Liver (tissue), 9 donors: Measurements from ENCODE around the gene ITPK1. TPM values are rescaled to one million over a fixed set of nuclear protein-coding genes. Genes with fewer than 3 reads are reported as not detected.

Experiments used
- DNase-seq: peaks from one replicate; pipeline ENCODE4 v3.0.0-alpha.2; 2017; ENCODE audit warnings: low spot score
- H3K27ac ChIP-seq, 2 donors: one replicate each; pipeline ENCODE4 v1.7.0; 2013; ENCODE audit warnings: inconsistent platforms in 2 of 2, low read length in 2 of 2, control low read depth in 1 of 2, low read depth in 1 of 2, mild to moderate bottlenecking in 1 of 2
- H3K27me3 ChIP-seq, 4 donors: one replicate each; pipeline versions ENCODE4 v1.6.1 to v1.7.0; 2013; ENCODE audit warnings: low read length in 3 of 4, inconsistent platforms in 1 of 4, mild to moderate bottlenecking in 1 of 4, moderate library complexity in 1 of 4; ENCODE audit not compliant: control insufficient read depth in 4 of 4, insufficient read depth in 4 of 4
- H3K36me3 ChIP-seq, 4 donors: one replicate each; pipeline versions ENCODE4 v1.6.1 to v1.7.0; 2013; ENCODE audit warnings: low read length in 3 of 4, mild to moderate bottlenecking in 3 of 4, low read depth in 1 of 4, moderate library complexity in 1 of 4; ENCODE audit not compliant: control insufficient read depth in 4 of 4, insufficient read depth in 3 of 4
- H3K4me1 ChIP-seq, 4 donors: one replicate each; pipeline versions ENCODE4 v1.6.1 to v1.7.0; 2013; ENCODE audit warnings: low read length in 3 of 4, mild to moderate bottlenecking in 3 of 4, moderate library complexity in 1 of 4; ENCODE audit not compliant: control insufficient read depth in 4 of 4, insufficient read depth in 4 of 4
- H3K4me3 ChIP-seq, 3 donors: one replicate each; pipeline versions ENCODE4 v1.6.1 to v1.7.0; 2013; ENCODE audit warnings: low read length in 3 of 3, control low read depth in 1 of 3, low read depth in 1 of 3, mild to moderate bottlenecking in 1 of 3
- H3K9ac ChIP-seq, 2 donors: one replicate each; pipeline ENCODE4 v1.7.0; 2013; ENCODE audit warnings: low read length in 2 of 2, mild to moderate bottlenecking in 2 of 2, moderate library complexity in 2 of 2, control low read depth in 1 of 2, low read depth in 1 of 2
- H3K9me3 ChIP-seq, 4 donors: one replicate each; pipeline versions ENCODE4 v1.6.1 to v1.7.0; 2013; ENCODE audit warnings: low read length in 3 of 4; ENCODE audit not compliant: control insufficient read depth in 4 of 4
- EGR1 ChIP-seq, 2 donors: IDR thresholded peaks; 2 replicates each; pipeline ENCODE4 v1.6.1; 2016 to 2018; ENCODE audit warnings: antibody characterized with exemption in 2 of 2, low read depth in 2 of 2
- FOXA1 ChIP-seq: IDR thresholded peaks from 2 replicates; pipeline ENCODE4 v1.6.1; 2016; ENCODE audit warnings: antibody characterized with exemption
- FOXA2 ChIP-seq: IDR thresholded peaks from 2 replicates; pipeline ENCODE4 v1.6.1; 2016; ENCODE audit warnings: antibody characterized with exemption
- GABPA ChIP-seq, 2 donors: IDR thresholded peaks in 1 of 2; conservative IDR thresholded peaks in 1 of 2; 2 replicates each; pipeline ENCODE4 v1.6.1; 2016; ENCODE audit warnings: antibody characterized with exemption in 2 of 2, mild to moderate bottlenecking in 1 of 2, moderate library complexity in 1 of 2
- HNF4G ChIP-seq: IDR thresholded peaks from 2 replicates; pipeline ENCODE4 v1.6.1; 2016; ENCODE audit warnings: antibody characterized with exemption
- JUND ChIP-seq, 2 donors: IDR thresholded peaks; 2 replicates each; pipeline ENCODE4 v1.6.1; 2016; ENCODE audit warnings: antibody characterized with exemption in 2 of 2
- NR2F2 ChIP-seq: IDR thresholded peaks from 2 replicates; pipeline ENCODE4 v1.6.1; 2016; ENCODE audit warnings: antibody characterized with exemption
- RAD21 ChIP-seq, 2 donors: IDR thresholded peaks; 2 replicates each; pipeline ENCODE4 v1.6.1; 2016; ENCODE audit warnings: antibody characterized with exemption in 2 of 2, mild to moderate bottlenecking in 2 of 2
- RXRA ChIP-seq, 2 donors: IDR thresholded peaks; 2 replicates each; pipeline ENCODE4 v1.6.1; 2017 to 2018; ENCODE audit warnings: antibody characterized with exemption in 2 of 2, mild to moderate bottlenecking in 1 of 2
- SP1 ChIP-seq: IDR thresholded peaks from 2 replicates; pipeline ENCODE4 v1.6.1; 2018; ENCODE audit warnings: antibody characterized with exemption, mild to moderate bottlenecking
- TAF1 ChIP-seq: conservative IDR thresholded peaks from 2 replicates; pipeline ENCODE4 v1.6.1; 2016; ENCODE audit warnings: antibody characterized with exemption, mild to moderate bottlenecking
- YY1 ChIP-seq: IDR thresholded peaks from 2 replicates; pipeline ENCODE4 v1.6.1; 2016; ENCODE audit warnings: antibody characterized with exemption, mild to moderate bottlenecking
- WGBS: extraction: QIAGEN DNeasy Blood & Tissue Kit; methylation state at CpG from one replicate; pipeline ENCODE4 v1.1.7; 2013; 5-methylcytosine and 5-hydroxymethylcytosine counted together
- polyA plus RNA-seq, 2 donors: library from polyadenylated mRNA; stranded (reverse) in 1 of 2; unstranded in 1 of 2; fragments of 200-250 nt in 1 of 2; fragments of >200 nt in 1 of 2; fragmentation: Nextera tagmentation in 1 of 2; extraction: Ambion mirVana in 1 of 2; gene quantifications; one replicate each; pipeline versions ENCODE4 v1.2.1 to v1.2.3, GENCODE V29; 2013 to 2015
- total RNA-seq, 2 donors: library from RNA; depleted of rRNA; stranded (reverse); fragments of >200 nt; gene quantifications; one replicate each; pipeline ENCODE4 v1.2.3, GENCODE V29; 2014
- TF ChIP-seq, protein P1 (sequence below): IDR thresholded peaks from 2 replicates; pipeline ENCODE4 v1.6.1; 2016; ENCODE audit warnings: antibody characterized with exemption
- TF ChIP-seq, protein P2 (sequence below): IDR thresholded peaks from 2 replicates; pipeline ENCODE4 v1.6.1; 2016; ENCODE audit warnings: antibody characterized with exemption
- TF ChIP-seq, protein P3 (sequence below): IDR thresholded peaks from 2 replicates; pipeline ENCODE4 v1.6.1; 2016; ENCODE audit warnings: antibody characterized with exemption
- TF ChIP-seq, protein P4 (sequence below): IDR thresholded peaks from 2 replicates; pipeline ENCODE4 v1.6.1; 2016; ENCODE audit warnings: antibody characterized with exemption, mild to moderate bottlenecking
- donor health status: healthy.
- donor health status: healthy.
- donor health status: healthy.
- donor health status: healthy.
- donor health status: healthy.

The ITPK1 gene
- total and polyA plus RNA-seq, 4 donors: 9.0 to 41.2 (median 20.4) TPM

DNA sequence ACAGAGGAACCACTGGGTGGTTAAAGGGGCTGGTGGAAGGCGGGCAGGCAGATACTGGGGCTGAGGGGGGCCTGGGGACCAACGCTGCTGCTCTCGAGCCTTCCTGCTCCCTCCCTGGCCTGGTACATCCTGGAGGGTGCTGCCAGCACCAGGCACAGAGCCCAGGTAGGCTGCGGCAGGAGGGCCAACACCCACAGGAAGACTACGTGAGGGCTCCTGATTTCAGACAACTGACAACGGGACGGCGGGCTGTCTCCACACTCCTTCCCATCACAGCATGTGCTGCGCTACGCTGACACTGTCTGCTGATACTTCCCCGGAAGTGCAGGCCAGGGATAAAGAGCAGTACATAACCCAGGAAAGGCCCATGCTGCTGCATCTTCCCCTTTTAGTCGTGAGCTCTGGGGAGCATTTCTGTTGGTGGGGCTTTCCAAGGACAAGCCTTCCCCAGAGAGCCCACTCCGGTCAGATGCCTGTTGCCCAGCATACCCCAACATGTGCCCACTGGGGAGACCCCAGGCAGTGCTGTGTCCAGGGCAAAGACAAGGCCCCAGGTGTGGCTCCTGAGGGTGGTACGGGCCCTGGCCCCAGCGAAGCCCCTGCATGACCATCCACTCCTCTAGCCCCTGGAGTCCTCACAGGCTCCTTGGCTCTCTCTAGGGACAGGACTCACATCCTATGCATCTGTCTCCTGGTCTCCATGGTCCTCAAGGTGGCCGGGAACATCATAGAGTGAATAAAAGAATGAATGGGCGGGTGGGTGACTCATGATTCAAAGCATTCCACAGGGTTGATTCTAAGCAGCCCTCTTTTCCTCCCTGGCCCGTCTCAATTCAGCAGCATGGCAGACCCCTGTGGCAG lies 154.8 kb downstream of the ITPK1 start:
- H3K36me3 ChIP-seq: peaks cover 1 to 42% (median 7%) of the 10 kb centered on the region in 4 donors
- H3K9ac ChIP-seq: no peak overlapping the region
- no peak overlapping the region for H3K4me3 ChIP-seq
- peaks cover 13 to 25% (median 22%) of the 10 kb centered on the region in 4 donors for H3K4me1 ChIP-seq
- H3K27ac ChIP-seq: no peak overlapping the region
- H3K9me3 ChIP-seq: no peaks in the 10 kb centered on the region
- H3K27me3 ChIP-seq: no peaks in the 10 kb centered on the region
- TF ChIP-seq, protein P1, sequence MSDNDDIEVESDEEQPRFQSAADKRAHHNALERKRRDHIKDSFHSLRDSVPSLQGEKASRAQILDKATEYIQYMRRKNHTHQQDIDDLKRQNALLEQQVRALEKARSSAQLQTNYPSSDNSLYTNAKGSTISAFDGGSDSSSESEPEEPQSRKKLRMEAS: no peak
- TF ChIP-seq TAF1 (no peak), FOXA2 (no peak), NR2F2 (no peak), GABPA (IDR thresholded peaks at IDR 0.05 in 1 of 2, conservative IDR thresholded peaks at IDR 0.05 in 1 of 2) (no peak), JUND (IDR thresholded peaks at IDR 0.05) (no peak), YY1 (no peak), HNF4G (no peak), RAD21 (IDR thresholded peaks at IDR 0.05) (no peak), FOXA1 (no peak), SP1 (no peak), RXRA (IDR thresholded peaks at IDR 0.05) (no peak)
- TF ChIP-seq, protein P2, sequence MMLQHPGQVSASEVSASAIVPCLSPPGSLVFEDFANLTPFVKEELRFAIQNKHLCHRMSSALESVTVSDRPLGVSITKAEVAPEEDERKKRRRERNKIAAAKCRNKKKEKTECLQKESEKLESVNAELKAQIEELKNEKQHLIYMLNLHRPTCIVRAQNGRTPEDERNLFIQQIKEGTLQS: no peak
- TF ChIP-seq, protein P3, sequence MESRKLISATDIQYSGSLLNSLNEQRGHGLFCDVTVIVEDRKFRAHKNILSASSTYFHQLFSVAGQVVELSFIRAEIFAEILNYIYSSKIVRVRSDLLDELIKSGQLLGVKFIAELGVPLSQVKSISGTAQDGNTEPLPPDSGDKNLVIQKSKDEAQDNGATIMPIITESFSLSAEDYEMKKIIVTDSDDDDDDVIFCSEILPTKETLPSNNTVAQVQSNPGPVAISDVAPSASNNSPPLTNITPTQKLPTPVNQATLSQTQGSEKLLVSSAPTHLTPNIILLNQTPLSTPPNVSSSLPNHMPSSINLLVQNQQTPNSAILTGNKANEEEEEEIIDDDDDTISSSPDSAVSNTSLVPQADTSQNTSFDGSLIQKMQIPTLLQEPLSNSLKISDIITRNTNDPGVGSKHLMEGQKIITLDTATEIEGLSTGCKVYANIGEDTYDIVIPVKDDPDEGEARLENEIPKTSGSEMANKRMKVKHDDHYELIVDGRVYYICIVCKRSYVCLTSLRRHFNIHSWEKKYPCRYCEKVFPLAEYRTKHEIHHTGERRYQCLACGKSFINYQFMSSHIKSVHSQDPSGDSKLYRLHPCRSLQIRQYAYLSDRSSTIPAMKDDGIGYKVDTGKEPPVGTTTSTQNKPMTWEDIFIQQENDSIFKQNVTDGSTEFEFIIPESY: no peak
- TF ChIP-seq, protein P4, sequence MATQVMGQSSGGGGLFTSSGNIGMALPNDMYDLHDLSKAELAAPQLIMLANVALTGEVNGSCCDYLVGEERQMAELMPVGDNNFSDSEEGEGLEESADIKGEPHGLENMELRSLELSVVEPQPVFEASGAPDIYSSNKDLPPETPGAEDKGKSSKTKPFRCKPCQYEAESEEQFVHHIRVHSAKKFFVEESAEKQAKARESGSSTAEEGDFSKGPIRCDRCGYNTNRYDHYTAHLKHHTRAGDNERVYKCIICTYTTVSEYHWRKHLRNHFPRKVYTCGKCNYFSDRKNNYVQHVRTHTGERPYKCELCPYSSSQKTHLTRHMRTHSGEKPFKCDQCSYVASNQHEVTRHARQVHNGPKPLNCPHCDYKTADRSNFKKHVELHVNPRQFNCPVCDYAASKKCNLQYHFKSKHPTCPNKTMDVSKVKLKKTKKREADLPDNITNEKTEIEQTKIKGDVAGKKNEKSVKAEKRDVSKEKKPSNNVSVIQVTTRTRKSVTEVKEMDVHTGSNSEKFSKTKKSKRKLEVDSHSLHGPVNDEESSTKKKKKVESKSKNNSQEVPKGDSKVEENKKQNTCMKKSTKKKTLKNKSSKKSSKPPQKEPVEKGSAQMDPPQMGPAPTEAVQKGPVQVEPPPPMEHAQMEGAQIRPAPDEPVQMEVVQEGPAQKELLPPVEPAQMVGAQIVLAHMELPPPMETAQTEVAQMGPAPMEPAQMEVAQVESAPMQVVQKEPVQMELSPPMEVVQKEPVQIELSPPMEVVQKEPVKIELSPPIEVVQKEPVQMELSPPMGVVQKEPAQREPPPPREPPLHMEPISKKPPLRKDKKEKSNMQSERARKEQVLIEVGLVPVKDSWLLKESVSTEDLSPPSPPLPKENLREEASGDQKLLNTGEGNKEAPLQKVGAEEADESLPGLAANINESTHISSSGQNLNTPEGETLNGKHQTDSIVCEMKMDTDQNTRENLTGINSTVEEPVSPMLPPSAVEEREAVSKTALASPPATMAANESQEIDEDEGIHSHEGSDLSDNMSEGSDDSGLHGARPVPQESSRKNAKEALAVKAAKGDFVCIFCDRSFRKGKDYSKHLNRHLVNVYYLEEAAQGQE: no peak
- no peak for DNase-seq
- 96% methylated on average over 18 of the region's 18 CpGs for WGBS

DNA sequence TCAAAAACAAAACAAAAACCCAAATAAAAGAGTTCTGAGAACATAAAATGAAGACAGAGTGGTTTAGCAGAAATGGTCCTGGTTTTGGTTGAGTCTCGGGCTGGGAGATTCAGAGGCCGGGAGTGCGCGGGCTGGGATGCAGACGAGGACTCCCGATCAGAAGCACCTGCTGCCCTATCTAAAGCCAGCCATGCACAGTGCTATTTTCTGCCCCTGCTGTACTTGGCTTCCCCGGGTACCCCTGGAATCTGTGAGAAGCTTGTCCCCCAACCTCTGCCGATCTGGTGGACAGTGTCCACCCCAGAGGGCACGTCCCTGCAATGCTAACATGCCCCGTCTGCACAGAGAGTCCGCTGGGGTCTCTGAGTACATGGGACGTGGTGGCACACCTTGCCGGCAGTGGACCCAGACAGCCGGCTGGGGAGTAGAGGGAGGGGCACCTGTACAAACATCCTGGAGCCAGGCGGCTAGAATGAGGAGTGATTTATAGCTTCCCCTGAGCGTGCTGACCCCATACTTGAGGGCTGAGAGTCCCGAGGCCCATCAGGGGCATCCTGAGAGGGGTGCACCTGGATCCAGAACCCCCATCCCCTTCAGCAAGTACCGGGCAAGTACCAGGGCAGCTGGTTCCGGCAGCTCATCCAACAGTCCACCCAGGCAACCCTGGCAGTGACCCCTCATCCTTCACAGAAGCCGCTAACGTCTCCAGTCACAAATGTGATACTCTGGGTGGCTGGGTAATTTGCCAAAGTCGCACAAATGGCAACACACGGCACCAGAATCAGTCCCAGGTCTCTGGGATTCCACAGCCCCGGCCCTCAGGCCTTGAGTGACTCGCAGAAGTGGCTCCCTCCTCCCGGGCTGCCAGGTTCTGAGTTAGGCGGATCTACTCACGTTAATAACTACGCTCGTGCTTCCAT lies 155.7 kb downstream of the ITPK1 start:
- 95% methylated on average over 30 of the region's 30 CpGs for whole genome bisulfite sequencing
- Histone ChIP-seq H3K27ac (no peak overlapping the region), H3K4me3 (no peak overlapping the region), H3K36me3 (peaks cover 1 to 49% (median 7%) of the 10 kb centered on the region in 4 donors), H3K27me3 (no peaks in the 10 kb centered on the region), H3K4me1 (peaks cover 13 to 22% (median 19%) of the 10 kb centered on the region in 4 donors), H3K9me3 (no peaks in the 10 kb centered on the region), H3K9ac (no peak overlapping the region)
- DNase-seq: no peak
- no peak for TF ChIP-seq TAF1
- no peak for TF ChIP-seq JUND (IDR thresholded peaks at IDR 0.05)
- TF ChIP-seq, protein P1: no peak
- TF ChIP-seq EGR1 (IDR thresholded peaks at IDR 0.05; ENCODE audit: low read depth in 2 of 2): no peak
- TF ChIP-seq, protein P4: no peak
- TF ChIP-seq RXRA (IDR thresholded peaks at IDR 0.05): no peak
